PC-3 (cell line): ENCODE results near the gene GSTP1.

Experiments
- CTCF ChIP-seq: fragments of 300-600 bp; sonication (generic); conservative IDR thresholded peaks from 2 replicates; pipeline ENCODE4 v1.5.1; 2017; ENCODE audit warnings: antibody characterized with exemption, low read depth, mild to moderate bottlenecking, low read length
- EZH2 ChIP-seq: fragments of 300-600 bp; sonication (generic); IDR thresholded peaks from one replicate; pipeline ENCODE4 v1.6.1; 2017; ENCODE audit warnings: antibody characterized with exemption, mild to moderate bottlenecking, low read length; ENCODE audit not compliant: unreplicated experiment
- EZH2phosphoT487 ChIP-seq: fragments of 300-600 bp; sonication (generic); IDR thresholded peaks from 2 replicates; pipeline ENCODE4 v1.6.1; 2018; ENCODE audit warnings: mild to moderate bottlenecking, antibody characterized with exemption, low read length, borderline replicate concordance

DNA sequence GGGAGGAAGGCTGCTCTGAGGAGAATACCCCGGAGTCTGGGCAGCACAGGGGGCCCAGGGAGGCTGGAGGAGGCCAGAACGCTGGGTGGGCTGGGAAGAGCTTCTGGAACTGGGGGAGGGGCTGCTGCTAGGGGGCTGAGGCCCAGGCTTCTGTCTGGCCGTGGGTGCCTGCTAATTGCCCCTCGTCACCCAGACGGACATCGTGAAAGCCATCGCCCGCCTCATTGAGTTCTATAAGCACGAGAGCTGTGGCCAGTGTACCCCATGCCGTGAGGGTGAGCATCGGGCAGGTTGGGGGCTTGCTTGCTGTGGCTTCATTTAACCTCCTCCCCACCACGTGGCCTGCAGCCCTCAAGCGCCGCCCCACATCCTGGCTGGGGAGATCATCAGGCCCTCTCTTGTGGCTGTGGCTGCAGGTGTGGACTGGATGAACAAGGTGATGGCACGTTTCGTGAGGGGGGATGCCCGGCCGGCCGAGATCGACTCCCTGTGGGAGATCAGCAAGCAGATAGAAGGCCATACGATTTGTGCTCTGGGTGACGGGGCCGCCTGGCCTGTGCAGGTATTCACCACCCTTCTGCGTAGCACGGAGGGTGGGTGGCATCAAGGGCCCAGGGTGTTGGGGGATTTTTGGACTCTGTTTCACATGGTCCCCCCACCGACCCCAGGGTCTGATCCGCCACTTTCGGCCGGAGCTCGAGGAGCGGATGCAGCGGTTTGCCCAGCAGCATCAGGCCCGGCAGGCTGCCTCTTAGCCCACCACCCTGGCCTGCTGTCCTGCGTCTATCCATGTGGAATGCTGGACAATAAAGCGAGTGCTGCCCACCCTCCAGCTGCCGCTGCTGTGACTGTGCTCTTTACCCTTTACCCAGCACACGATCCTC, 28.3 kb downstream of the GSTP1 start:
- TF ChIP-seq CTCF (no peak), EZH2 (no peak), EZH2phosphoT487 (no peak)
